ENCODE data around the gene BCL3. TPM values are rescaled to one million over a fixed set of nuclear protein-coding genes. Genes with fewer than 3 reads are reported as not detected.

The BCL3 gene
- total RNA-seq, result 100 to 1,000 TPM in 1 of 5 experiments, 10 to 100 TPM in 4; 10.2 to 107 (median 94.2) TPM
- polyA plus RNA-seq, result 1 to 10 TPM; 3.3 to 8.9 TPM
- 24.5 reads per million, percentile 55 among the genes with 10 or more reads in this experiment for total RNA-seq

- Histone ChIP-seq H3K27ac (ENCODE audit: low read depth, low read length) (peak within 1 kb of the TSS; percentile 97), H3K4me1 (ENCODE audit: control insufficient read depth in 2 of 2, insufficient read depth in 2 of 2, low read length in 2 of 2) (peaks cover 33 to 44% of the 10 kb centered on the region in 2 donors)
- intact Hi-C loops (cut with micrococcal nuclease), result loop anchor here in 1 of 2 donors (1.0 to 5.0 kb wide), 4 partner anchors 22 to 729 kb away; partner anchors contain the start of gene PPP1R37
Measured at GRCh38 chr19:44748426-44749254, at the start of gene BCL3. BCL3 (plus strand) TSS chr19:44748708; CDS start chr19:44748791, 83 bp downstream.

GRCh38 chr19:44700547-44700946, 48.0 kb upstream of the BCL3 start:
- H3K9me3 ChIP-seq (ENCODE audit: control insufficient read depth in 2 of 3, low read length in 3 of 3), result no peaks in the 10 kb centered on the region
- POLR2A ChIA-PET, result no interaction called here
- no peaks in the 10 kb centered on the region for H3K36me3 ChIP-seq (ENCODE audit: control insufficient read depth in 2 of 3, insufficient read depth in 3 of 3, low read length in 3 of 3)
- peaks cover 0 to 12% (median 0%) of the 10 kb centered on the region in 5 donors for H3K27me3 Mint-ChIP-seq
- H3K4me1 ChIP-seq (ENCODE audit: control insufficient read depth in 2 of 2, insufficient read depth in 2 of 2, low read length in 2 of 2), result no peaks in the 10 kb centered on the region
- no peaks in the 10 kb centered on the region for H3K27me3 ChIP-seq (ENCODE audit: control insufficient read depth in 2 of 2, insufficient read depth in 2 of 2, low read length in 2 of 2)
- H3K4me1 Mint-ChIP-seq, result peaks cover 0 to 5% (median 0%) of the 10 kb centered on the region in 7 donors
- H3K27ac Mint-ChIP-seq, result no peak overlapping the region
- CTCF ChIA-PET, result no interaction called here
- intact Hi-C loops (cut with micrococcal nuclease), result no loop called here
- ATAC-seq, result no peak
- no peaks in the 10 kb centered on the region for H3K9me3 Mint-ChIP-seq
- no peak for DNase-seq
- no peak overlapping the region for H3K4me3 Mint-ChIP-seq
- H3K36me3 Mint-ChIP-seq, result no peaks in the 10 kb centered on the region
- no peak overlapping the region for H3K27ac ChIP-seq (ENCODE audit: low read depth, low read length)
- no peak overlapping the region for H3K4me3 ChIP-seq (ENCODE audit: low read length)

More at GRCh38 chr19:44748426-44749254, at the start of gene BCL3:
- H3K27me3 Mint-ChIP-seq, result peaks cover 0 to 6% (median 0%) of the 10 kb centered on the region in 5 donors
- ChIA-PET CTCF (interaction anchor here (2.0 kb wide), 1 partner anchor 25 kb away, joined by 10 read pairs; no protein-coding TSS in a partner anchor), POLR2A (interaction anchor here (2.3 kb wide), 1 partner anchor 19 kb away, joined by 7 read pairs; no protein-coding TSS in a partner anchor)
- peak within 1 kb of the TSS; percentile 87 to 99 (median 98) for H3K27ac Mint-ChIP-seq
- Histone ChIP-seq H3K4me3 (ENCODE audit: low read length) (peak within 1 kb of the TSS; percentile 91), H3K36me3 (ENCODE audit: control insufficient read depth in 2 of 3, insufficient read depth in 3 of 3, low read length in 3 of 3) (no peaks in the 10 kb centered on the region), H3K9me3 (ENCODE audit: control insufficient read depth in 2 of 3, low read length in 3 of 3) (no peaks in the 10 kb centered on the region), H3K27me3 (ENCODE audit: control insufficient read depth in 2 of 2, insufficient read depth in 2 of 2, low read length in 2 of 2) (no peaks in the 10 kb centered on the region)
- DNase-seq (peak; percentile 32 to 85 (median 51)), ATAC-seq (peak; percentile 65)
- peak within 1 kb of the TSS; percentile 91 to 99 (median 94) for H3K4me3 Mint-ChIP-seq
- peaks cover 0 to 46% (median 5%) of the 10 kb centered on the region in 5 donors for H3K36me3 Mint-ChIP-seq
- H3K9me3 Mint-ChIP-seq, result no peaks in the 10 kb centered on the region
- H3K4me1 Mint-ChIP-seq, result peaks cover 43 to 66% (median 57%) of the 10 kb centered on the region in 7 donors

- ATAC-seq (no peak), DNase-seq (no peak)
- Mint-ChIP-seq H3K4me3 (no peak overlapping the region), H3K27ac (no peak overlapping the region), H3K27me3 (peaks cover 0 to 12% (median 0%) of the 10 kb centered on the region in 5 donors), H3K36me3 (no peaks in the 10 kb centered on the region), H3K9me3 (no peaks in the 10 kb centered on the region), H3K4me1 (peaks cover 0 to 5% (median 0%) of the 10 kb centered on the region in 7 donors)
- Histone ChIP-seq H3K4me1 (ENCODE audit: control insufficient read depth in 2 of 2, insufficient read depth in 2 of 2, low read length in 2 of 2) (no peaks in the 10 kb centered on the region), H3K27me3 (ENCODE audit: control insufficient read depth in 2 of 2, insufficient read depth in 2 of 2, low read length in 2 of 2) (no peaks in the 10 kb centered on the region), H3K27ac (ENCODE audit: low read depth, low read length) (no peak overlapping the region), H3K4me3 (ENCODE audit: low read length) (no peak overlapping the region), H3K36me3 (ENCODE audit: control insufficient read depth in 2 of 3, insufficient read depth in 3 of 3, low read length in 3 of 3) (no peaks in the 10 kb centered on the region), H3K9me3 (ENCODE audit: control insufficient read depth in 2 of 3, low read length in 3 of 3) (no peaks in the 10 kb centered on the region)
- ChIA-PET POLR2A (no interaction called here), CTCF (no interaction called here)
- intact Hi-C loops (cut with micrococcal nuclease), result no loop called here
Measured at GRCh38 chr19:44701228-44701627, 47.3 kb upstream of the BCL3 start.

GRCh38 chr19:44702551-44703176, 45.8 kb upstream of the BCL3 start:
- no peaks in the 10 kb centered on the region for H3K4me1 Mint-ChIP-seq
- no peak for DNase-seq
- intact Hi-C loops (cut with micrococcal nuclease), result no loop called here
- no peaks in the 10 kb centered on the region for H3K9me3 Mint-ChIP-seq
- Histone ChIP-seq H3K36me3 (ENCODE audit: control insufficient read depth in 2 of 3, insufficient read depth in 3 of 3, low read length in 3 of 3) (no peaks in the 10 kb centered on the region), H3K27ac (ENCODE audit: low read depth, low read length) (no peak overlapping the region), H3K4me3 (ENCODE audit: low read length) (no peak overlapping the region), H3K9me3 (ENCODE audit: control insufficient read depth in 2 of 3, low read length in 3 of 3) (no peaks in the 10 kb centered on the region), H3K27me3 (ENCODE audit: control insufficient read depth in 2 of 2, insufficient read depth in 2 of 2, low read length in 2 of 2) (no peaks in the 10 kb centered on the region), H3K4me1 (ENCODE audit: control insufficient read depth in 2 of 2, insufficient read depth in 2 of 2, low read length in 2 of 2) (no peaks in the 10 kb centered on the region)
- ATAC-seq, result no peak
- H3K27ac Mint-ChIP-seq, result no peak overlapping the region
- H3K27me3 Mint-ChIP-seq, result peaks cover 0 to 7% (median 0%) of the 10 kb centered on the region in 5 donors
- CTCF ChIA-PET, result no interaction called here
- no peak overlapping the region for H3K4me3 Mint-ChIP-seq
- POLR2A ChIA-PET, result no interaction called here
- no peaks in the 10 kb centered on the region for H3K36me3 Mint-ChIP-seq

GRCh38 chr19:44703336-44704078, 45.0 kb upstream of the BCL3 start:
- Histone ChIP-seq H3K4me1 (ENCODE audit: control insufficient read depth in 2 of 2, insufficient read depth in 2 of 2, low read length in 2 of 2) (no peaks in the 10 kb centered on the region), H3K4me3 (ENCODE audit: low read length) (no peak overlapping the region), H3K27ac (ENCODE audit: low read depth, low read length) (no peak overlapping the region), H3K36me3 (ENCODE audit: control insufficient read depth in 2 of 3, insufficient read depth in 3 of 3, low read length in 3 of 3) (no peaks in the 10 kb centered on the region), H3K27me3 (ENCODE audit: control insufficient read depth in 2 of 2, insufficient read depth in 2 of 2, low read length in 2 of 2) (no peaks in the 10 kb centered on the region), H3K9me3 (ENCODE audit: control insufficient read depth in 2 of 3, low read length in 3 of 3) (no peaks in the 10 kb centered on the region)
- DNase-seq (no peak), ATAC-seq (no peak)
- Mint-ChIP-seq H3K9me3 (no peaks in the 10 kb centered on the region), H3K4me1 (no peaks in the 10 kb centered on the region), H3K4me3 (no peak overlapping the region), H3K27ac (no peak overlapping the region), H3K27me3 (no peaks in the 10 kb centered on the region), H3K36me3 (no peaks in the 10 kb centered on the region)
- CTCF ChIA-PET, result no interaction called here
- intact Hi-C loops (cut with micrococcal nuclease), result no loop called here
- POLR2A ChIA-PET, result no interaction called here

GRCh38 chr19:44704982-44705381, 43.5 kb upstream of the BCL3 start:
- Mint-ChIP-seq H3K27me3 (no peaks in the 10 kb centered on the region), H3K36me3 (no peaks in the 10 kb centered on the region), H3K4me1 (no peaks in the 10 kb centered on the region), H3K9me3 (no peaks in the 10 kb centered on the region), H3K4me3 (no peak overlapping the region), H3K27ac (no peak overlapping the region)
- DNase-seq (no peak), ATAC-seq (no peak)
- no peak overlapping the region for H3K4me3 ChIP-seq (ENCODE audit: low read length)
- H3K4me1 ChIP-seq (ENCODE audit: control insufficient read depth in 2 of 2, insufficient read depth in 2 of 2, low read length in 2 of 2), result no peaks in the 10 kb centered on the region
- intact Hi-C loops (cut with micrococcal nuclease), result no loop called here
- H3K27ac ChIP-seq (ENCODE audit: low read depth, low read length), result no peak overlapping the region
- H3K9me3 ChIP-seq (ENCODE audit: control insufficient read depth in 2 of 3, low read length in 3 of 3), result no peaks in the 10 kb centered on the region
- POLR2A ChIA-PET, result no interaction called here
- H3K27me3 ChIP-seq (ENCODE audit: control insufficient read depth in 2 of 2, insufficient read depth in 2 of 2, low read length in 2 of 2), result no peaks in the 10 kb centered on the region
- H3K36me3 ChIP-seq (ENCODE audit: control insufficient read depth in 2 of 3, insufficient read depth in 3 of 3, low read length in 3 of 3), result no peaks in the 10 kb centered on the region
- CTCF ChIA-PET, result interaction anchor here (1.3 kb wide), 1 partner anchor 18 kb away, joined by 3 read pairs; no protein-coding TSS in a partner anchor

Measured in naive thymus-derived CD4-positive, alpha-beta T cell (primary cell).